Effector memory CD8-positive, alpha-beta T cell (primary cell): Measurements from ENCODE around the gene RAB22A.
A peak's percentile ranks its signal among the peaks of the same experiment; 100 is the strongest.

Source experiments
- ATAC-seq: fragments of 150-1000 bp; cut with Tn5 transposase; replicated peaks from 2 replicates; pipeline ENCODE4 v1.10.0; 2021; ENCODE audit warnings: mild to moderate bottlenecking, moderate library complexity
- DNase-seq, 3 experiments: peaks; one replicate each; pipeline ENCODE4 v3.0.0; 2021
- H3K27ac Mint-ChIP-seq, 2 donors: one replicate each; pipeline ENCODE4 v1.8.0; 2022; ENCODE audit warnings: mild to moderate bottlenecking in 2 of 2, mixed read lengths in 2 of 2, moderate library complexity in 2 of 2
- H3K27me3 Mint-ChIP-seq, 2 donors: one replicate each; pipeline ENCODE4 v1.8.0; 2022; ENCODE audit warnings: mixed read lengths in 2 of 2
- H3K36me3 Mint-ChIP-seq: one replicate; pipeline ENCODE4 v1.8.0; 2022; ENCODE audit warnings: mild to moderate bottlenecking, moderate library complexity, mixed read lengths; ENCODE audit not compliant: insufficient read depth
- H3K4me1 Mint-ChIP-seq, 2 donors: one replicate each; pipeline ENCODE4 v1.8.0; 2022; ENCODE audit warnings: low read depth in 2 of 2, mixed read lengths in 2 of 2
- H3K4me3 Mint-ChIP-seq, 2 donors: one replicate each; pipeline ENCODE4 v1.8.0; 2022; ENCODE audit warnings: mild to moderate bottlenecking in 2 of 2, mixed read lengths in 2 of 2, moderate library complexity in 2 of 2
- H3K9me3 Mint-ChIP-seq, 2 donors: one replicate each; pipeline ENCODE4 v1.8.0; 2022; ENCODE audit warnings: mixed read lengths in 2 of 2

RAB22A gene

DNA sequence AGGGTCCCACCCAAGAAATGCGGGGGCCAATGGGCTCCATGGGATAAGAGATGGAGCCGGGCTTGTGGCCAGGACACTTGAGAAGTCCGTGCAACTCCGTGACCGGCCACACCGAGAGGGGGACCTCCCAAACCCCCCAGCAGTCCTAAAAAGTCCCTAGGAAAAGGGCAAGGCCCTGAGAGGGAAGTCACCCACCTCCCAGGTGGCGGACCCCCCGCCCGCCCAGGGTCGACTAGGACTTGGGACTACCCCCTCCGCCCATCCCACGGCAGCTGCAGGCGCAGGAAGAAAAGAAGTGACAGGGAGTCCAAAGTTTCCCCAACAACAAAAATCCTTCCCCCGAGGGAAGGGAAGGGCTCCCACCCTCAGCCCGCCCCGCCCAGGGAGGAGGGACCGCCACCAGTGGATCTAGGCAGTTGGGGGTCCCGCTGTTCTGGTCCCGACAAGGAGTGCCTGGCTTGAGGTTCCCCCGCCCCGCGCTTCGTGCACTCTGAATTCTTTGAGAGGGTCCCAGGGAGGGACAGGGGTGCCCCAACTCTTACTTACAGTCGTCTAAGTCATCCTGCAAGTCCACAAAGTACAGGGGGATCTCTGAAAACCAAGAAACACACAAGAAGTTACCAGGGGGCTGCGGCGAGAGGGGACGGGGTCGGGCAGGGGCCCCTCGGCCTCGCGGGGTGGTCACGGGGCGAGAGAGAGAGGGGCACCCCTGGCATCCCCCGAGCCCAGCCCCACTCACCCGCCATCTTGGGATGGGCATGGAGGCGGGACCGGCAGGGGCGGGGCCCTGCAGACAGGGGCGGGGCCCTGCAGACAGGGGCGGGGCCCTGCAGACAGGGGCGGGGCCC is 611 bp upstream of the RAB22A start:
- Mint-ChIP-seq H3K27ac (peak overlapping the region; percentile 98), H3K9me3 (no peaks in the 10 kb centered on the region), H3K4me3 (peak overlapping the region; percentile 64 to 74), H3K27me3 (no peaks in the 10 kb centered on the region), H3K36me3 (peaks cover 37% of the 10 kb centered on the region), H3K4me1 (peaks cover 20 to 52% of the 10 kb centered on the region in 2 donors)
- peak; percentile 19 for ATAC-seq
- DNase-seq: peak; percentile 48 to 63 (median 61)

DNA sequence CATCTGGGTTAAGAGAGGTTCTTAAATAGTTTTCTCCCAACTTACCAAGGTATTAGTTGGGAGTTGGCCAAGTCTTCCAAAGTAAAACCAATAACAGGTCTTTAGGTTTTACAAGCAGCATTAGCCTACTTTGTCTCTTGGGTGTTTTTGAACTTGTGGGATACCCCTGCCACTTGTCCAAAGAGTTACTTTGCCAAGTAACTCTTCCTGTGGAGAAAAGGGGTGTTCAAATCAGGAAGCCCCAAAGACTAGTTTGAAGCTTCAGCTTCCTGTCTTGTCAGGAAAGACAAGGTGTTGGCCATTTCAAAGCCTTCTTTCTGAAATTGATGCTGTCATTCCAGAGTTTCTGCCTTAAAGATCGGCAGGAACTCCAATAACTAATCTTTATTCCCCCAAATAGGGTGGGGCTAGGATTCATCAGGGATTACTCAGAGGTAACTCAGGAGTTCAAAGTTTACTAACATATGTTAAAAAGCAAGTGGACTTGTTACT is 822 bp downstream of the RAB22A start:
- H3K4me3 Mint-ChIP-seq: peak overlapping the region; percentile 91 to 94
- peak in 1 of 3 experiments; percentile 7 for DNase-seq
- no peaks in the 10 kb centered on the region for H3K27me3 Mint-ChIP-seq
- no peaks in the 10 kb centered on the region for H3K9me3 Mint-ChIP-seq
- peak overlapping the region; percentile 92 to 93 for H3K27ac Mint-ChIP-seq
- no peak for ATAC-seq
- peaks cover 52% of the 10 kb centered on the region for H3K36me3 Mint-ChIP-seq
- peaks cover 30 to 61% of the 10 kb centered on the region in 2 donors for H3K4me1 Mint-ChIP-seq

DNA sequence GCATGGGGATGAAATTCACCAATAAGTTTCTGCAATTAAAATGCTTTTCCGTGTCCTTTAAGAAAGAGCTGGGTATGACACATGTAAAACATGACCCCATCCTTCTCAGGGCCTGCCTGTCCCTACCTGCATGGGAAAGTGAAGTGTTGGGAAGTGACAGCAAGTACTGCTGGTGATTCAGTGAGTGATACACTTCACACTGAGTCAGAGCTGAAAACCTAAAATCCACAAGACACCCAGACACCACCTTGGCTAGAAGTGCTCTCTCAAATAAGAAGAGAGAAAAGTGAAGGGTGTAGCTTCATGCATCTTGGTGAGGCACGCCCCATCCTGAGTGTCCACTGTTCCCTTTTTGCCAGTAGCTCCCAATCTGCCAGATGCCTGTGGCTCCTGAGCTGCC is 3.3 kb downstream of the RAB22A start:
- H3K9me3 Mint-ChIP-seq: no peaks in the 10 kb centered on the region
- peaks cover 35 to 64% of the 10 kb centered on the region in 2 donors for H3K4me1 Mint-ChIP-seq
- peaks cover 54% of the 10 kb centered on the region for H3K36me3 Mint-ChIP-seq
- peak overlapping the region in 1 of 2 donors; percentile 75 for H3K4me3 Mint-ChIP-seq
- H3K27me3 Mint-ChIP-seq: no peaks in the 10 kb centered on the region
- ATAC-seq (no peak), DNase-seq (no peak)
- H3K27ac Mint-ChIP-seq: peak overlapping the region; percentile 44 to 92

DNA sequence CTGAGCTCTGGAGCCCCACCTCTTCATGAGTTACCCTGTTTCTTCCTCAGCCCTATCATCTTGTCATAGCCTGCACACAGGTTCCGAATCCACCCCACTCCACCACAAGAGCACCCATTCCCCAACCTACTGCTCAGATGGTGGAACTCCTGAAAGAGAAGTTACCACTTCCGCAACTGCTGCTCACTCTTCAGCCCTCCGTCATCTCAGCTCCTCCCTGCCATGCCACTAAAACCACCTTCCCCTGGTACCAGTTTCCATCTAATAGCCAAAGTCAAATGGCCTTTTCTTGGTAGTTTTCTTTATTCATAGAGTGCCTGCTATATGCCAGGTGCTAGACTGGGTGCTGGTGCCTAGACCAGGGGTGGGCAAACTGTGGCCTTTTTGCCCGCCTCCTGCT is 3.9 kb downstream of the RAB22A start:
- DNase-seq: peak in 1 of 3 experiments; percentile 27
- Mint-ChIP-seq H3K36me3 (peaks cover 56% of the 10 kb centered on the region), H3K4me3 (peak overlapping the region in 1 of 2 donors; percentile 75), H3K9me3 (no peaks in the 10 kb centered on the region), H3K27me3 (no peaks in the 10 kb centered on the region), H3K4me1 (peaks cover 31 to 63% of the 10 kb centered on the region in 2 donors), H3K27ac (peak overlapping the region; percentile 44 to 92)
- peak; percentile 11 for ATAC-seq

DNA sequence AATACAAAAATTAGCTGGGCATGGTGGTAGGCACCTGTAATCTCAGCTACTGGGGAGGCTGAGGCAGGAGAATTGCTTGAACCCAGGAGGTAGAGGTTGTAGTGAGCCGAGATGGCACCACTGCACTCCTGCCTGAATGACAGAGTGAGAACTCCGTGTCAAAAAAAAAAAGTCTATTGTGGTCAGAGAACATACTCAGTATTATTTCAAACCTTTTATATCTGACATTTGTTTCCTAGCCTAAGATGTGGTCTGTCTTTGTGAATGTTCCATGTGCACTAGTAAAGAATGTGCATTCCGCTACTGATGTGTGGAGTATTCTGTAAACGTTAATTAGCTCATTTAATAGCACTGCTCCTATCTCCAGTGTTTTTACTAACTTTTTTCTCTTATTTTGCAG is 11.7 kb downstream of the RAB22A start:
- H3K27me3 Mint-ChIP-seq: no peaks in the 10 kb centered on the region
- H3K36me3 Mint-ChIP-seq: peaks cover 38% of the 10 kb centered on the region
- no peak for ATAC-seq
- H3K4me3 Mint-ChIP-seq: peak overlapping the region in 1 of 2 donors; percentile 38
- no peaks in the 10 kb centered on the region for H3K9me3 Mint-ChIP-seq
- no peak for DNase-seq
- H3K4me1 Mint-ChIP-seq: peaks cover 33 to 62% of the 10 kb centered on the region in 2 donors
- peak overlapping the region in 1 of 2 donors; percentile 58 for H3K27ac Mint-ChIP-seq

DNA sequence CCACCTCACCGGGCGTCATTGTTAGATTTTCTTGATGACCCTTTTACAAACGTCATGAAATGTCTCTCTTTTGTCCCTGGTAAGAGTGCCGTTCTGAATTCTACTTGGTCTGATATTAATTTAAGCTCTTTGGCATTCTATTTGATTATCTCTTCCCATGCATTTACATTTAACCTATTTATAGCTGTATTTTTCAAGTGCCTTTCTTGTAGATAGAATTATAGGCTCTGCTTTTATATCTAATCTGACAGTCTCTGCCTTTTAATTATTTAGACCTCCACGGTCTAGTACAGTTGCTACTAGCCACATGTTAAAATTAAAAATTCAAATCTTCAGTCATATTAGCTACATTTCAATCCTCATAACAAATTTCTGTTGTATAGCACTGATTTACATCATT is 12.6 kb downstream of the RAB22A start:
- DNase-seq (no peak), ATAC-seq (no peak)
- H3K9me3 Mint-ChIP-seq: no peaks in the 10 kb centered on the region
- no peaks in the 10 kb centered on the region for H3K27me3 Mint-ChIP-seq
- peaks cover 33% of the 10 kb centered on the region for H3K36me3 Mint-ChIP-seq
- H3K27ac Mint-ChIP-seq: peak overlapping the region in 1 of 2 donors; percentile 13
- H3K4me3 Mint-ChIP-seq: no peak overlapping the region
- H3K4me1 Mint-ChIP-seq: peaks cover 29 to 61% of the 10 kb centered on the region in 2 donors

DNA sequence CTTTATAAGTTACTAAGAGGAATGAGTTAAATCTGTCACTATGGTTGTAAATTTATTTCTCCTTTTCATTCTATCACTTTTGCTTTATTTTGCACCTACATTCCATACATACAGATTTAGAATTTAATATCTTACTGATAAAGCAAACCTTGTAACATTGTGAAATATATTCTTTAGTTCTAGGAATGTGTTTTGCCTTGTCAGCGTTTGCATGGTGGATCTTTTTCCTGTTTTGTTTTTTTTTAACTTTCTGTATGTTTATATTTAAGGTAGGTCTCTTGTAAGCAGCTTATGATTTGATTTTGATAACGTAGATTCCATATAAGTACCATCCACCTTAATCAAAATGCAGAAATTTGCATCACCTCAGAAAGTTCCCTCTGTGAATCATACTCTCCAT is 16.4 kb downstream of the RAB22A start:
- peak overlapping the region in 1 of 2 donors; percentile 35 for H3K4me3 Mint-ChIP-seq
- H3K4me1 Mint-ChIP-seq: peaks cover 44 to 53% of the 10 kb centered on the region in 2 donors
- no peaks in the 10 kb centered on the region for H3K27me3 Mint-ChIP-seq
- H3K27ac Mint-ChIP-seq: no peak overlapping the region
- DNase-seq: no peak
- no peak for ATAC-seq
- peaks cover 16% of the 10 kb centered on the region for H3K36me3 Mint-ChIP-seq
- H3K9me3 Mint-ChIP-seq: no peaks in the 10 kb centered on the region

DNA sequence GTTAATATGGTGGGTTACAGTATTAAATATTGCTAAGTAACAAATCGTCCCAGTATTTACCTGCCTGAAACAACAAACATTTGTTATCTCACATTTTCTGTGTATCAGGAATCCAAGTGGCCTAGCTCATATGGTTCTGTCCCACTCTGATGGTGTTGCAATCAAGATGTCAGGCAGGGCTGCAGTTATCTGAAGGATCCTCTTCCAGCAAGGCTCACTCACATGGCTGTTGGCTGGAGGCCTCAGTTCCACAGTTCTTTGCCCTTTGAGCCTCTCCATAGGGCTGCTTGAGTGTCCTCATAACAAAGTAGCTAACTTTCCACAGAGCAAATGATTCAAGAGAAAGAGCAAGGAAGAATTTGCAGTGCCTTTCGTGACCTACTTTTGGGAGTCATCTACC is 17.7 kb downstream of the RAB22A start:
- peaks cover 47 to 60% of the 10 kb centered on the region in 2 donors for H3K4me1 Mint-ChIP-seq
- ATAC-seq (no peak), DNase-seq (no peak)
- no peaks in the 10 kb centered on the region for H3K27me3 Mint-ChIP-seq
- no peak overlapping the region for H3K27ac Mint-ChIP-seq
- H3K36me3 Mint-ChIP-seq: peaks cover 15% of the 10 kb centered on the region
- no peak overlapping the region for H3K4me3 Mint-ChIP-seq
- no peaks in the 10 kb centered on the region for H3K9me3 Mint-ChIP-seq

DNA sequence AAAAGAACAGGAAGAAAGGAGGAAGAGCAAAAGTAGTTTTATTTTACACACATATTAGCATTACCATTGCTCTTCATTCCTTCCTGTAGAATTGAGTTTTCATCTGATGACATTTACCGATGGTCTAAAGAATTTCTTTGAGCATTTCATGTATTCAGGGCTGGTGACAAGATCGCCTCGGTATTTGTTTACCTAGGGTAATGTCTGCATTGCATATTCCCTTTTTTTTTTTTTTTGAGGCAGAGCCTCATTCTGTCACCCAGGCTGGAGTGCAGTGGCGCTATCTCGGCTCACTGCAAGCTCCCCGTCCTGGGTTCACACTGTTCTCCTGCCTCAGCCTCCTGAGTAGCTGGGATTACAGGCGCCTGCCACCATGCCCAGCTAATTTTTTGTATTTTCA is 19.3 kb downstream of the RAB22A start:
- DNase-seq (no peak), ATAC-seq (no peak)
- Mint-ChIP-seq H3K27ac (peak overlapping the region in 1 of 2 donors; percentile 87), H3K27me3 (no peaks in the 10 kb centered on the region), H3K36me3 (peaks cover 24% of the 10 kb centered on the region), H3K9me3 (no peaks in the 10 kb centered on the region), H3K4me3 (no peak overlapping the region), H3K4me1 (peaks cover 42 to 61% of the 10 kb centered on the region in 2 donors)

DNA sequence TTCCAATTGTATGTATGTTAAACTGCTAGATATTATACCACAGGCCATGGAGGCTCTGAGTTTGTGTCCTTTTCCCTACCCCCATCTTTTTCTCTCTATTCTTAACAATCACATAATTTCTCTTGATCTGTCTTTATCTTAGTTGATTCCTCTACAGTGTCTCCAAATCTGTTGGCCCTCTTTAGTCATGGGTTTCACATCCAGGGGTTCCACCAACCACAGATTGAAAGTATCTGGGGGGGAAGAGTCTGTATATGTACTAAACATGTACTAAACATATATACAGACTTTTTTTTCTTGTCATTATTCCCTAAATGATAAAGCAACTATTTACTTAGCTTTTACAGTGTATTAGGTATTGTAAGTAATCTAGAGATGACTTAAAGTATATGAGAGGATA is 20.2 kb downstream of the RAB22A start:
- peaks cover 24% of the 10 kb centered on the region for H3K36me3 Mint-ChIP-seq
- no peaks in the 10 kb centered on the region for H3K27me3 Mint-ChIP-seq
- ATAC-seq: no peak
- no peak overlapping the region for H3K4me3 Mint-ChIP-seq
- H3K27ac Mint-ChIP-seq: peak overlapping the region; percentile 16 to 87
- no peak for DNase-seq
- peaks cover 39 to 56% of the 10 kb centered on the region in 2 donors for H3K4me1 Mint-ChIP-seq
- H3K9me3 Mint-ChIP-seq: no peaks in the 10 kb centered on the region

DNA sequence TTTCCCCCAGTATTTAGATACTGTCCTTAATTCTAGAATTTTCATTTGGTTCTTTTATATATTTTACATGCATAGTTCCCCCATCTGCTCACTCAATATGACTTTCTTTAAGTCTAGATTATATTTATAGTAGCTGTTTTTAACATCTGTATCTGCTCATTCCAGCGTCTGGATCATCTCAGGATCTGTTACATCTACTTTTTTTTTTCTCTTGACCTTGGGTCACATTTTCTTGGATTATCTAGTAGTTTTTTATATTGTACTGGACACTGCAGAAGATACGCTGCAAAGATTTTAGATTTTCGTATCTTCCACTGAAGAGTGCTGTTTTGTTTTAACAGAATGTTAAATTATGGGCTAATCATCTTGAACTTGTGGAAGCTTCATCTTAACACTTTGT is 20.7 kb downstream of the RAB22A start:
- Mint-ChIP-seq H3K36me3 (peaks cover 23% of the 10 kb centered on the region), H3K4me1 (peaks cover 43 to 59% of the 10 kb centered on the region in 2 donors), H3K27me3 (no peaks in the 10 kb centered on the region), H3K27ac (no peak overlapping the region), H3K9me3 (no peaks in the 10 kb centered on the region), H3K4me3 (no peak overlapping the region)
- DNase-seq: no peak
- ATAC-seq: no peak

DNA sequence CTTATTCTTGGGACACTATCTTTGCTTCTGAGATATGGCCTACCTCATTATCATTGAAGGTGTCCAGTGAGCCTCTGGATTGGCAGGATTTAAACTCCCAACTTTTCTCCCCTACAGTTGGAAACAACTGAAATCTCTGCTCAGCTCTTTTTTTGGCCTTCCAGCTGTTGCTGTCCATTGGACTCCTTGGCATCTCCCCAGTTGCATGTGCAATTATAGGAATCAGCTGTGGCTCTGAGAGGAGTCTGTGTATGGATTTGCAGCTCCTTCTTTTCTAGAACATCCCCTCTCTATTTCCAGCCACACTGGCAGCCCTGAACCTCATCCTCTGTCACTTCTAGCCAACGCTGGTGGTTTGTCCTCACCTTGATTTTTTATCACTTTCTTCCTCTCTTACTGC is 21.2 kb downstream of the RAB22A start:
- DNase-seq (no peak), ATAC-seq (no peak)
- Mint-ChIP-seq H3K4me1 (peaks cover 43 to 58% of the 10 kb centered on the region in 2 donors), H3K36me3 (peaks cover 23% of the 10 kb centered on the region), H3K27me3 (no peaks in the 10 kb centered on the region), H3K9me3 (no peaks in the 10 kb centered on the region), H3K27ac (peak overlapping the region in 1 of 2 donors; percentile 33), H3K4me3 (no peak overlapping the region)

DNA sequence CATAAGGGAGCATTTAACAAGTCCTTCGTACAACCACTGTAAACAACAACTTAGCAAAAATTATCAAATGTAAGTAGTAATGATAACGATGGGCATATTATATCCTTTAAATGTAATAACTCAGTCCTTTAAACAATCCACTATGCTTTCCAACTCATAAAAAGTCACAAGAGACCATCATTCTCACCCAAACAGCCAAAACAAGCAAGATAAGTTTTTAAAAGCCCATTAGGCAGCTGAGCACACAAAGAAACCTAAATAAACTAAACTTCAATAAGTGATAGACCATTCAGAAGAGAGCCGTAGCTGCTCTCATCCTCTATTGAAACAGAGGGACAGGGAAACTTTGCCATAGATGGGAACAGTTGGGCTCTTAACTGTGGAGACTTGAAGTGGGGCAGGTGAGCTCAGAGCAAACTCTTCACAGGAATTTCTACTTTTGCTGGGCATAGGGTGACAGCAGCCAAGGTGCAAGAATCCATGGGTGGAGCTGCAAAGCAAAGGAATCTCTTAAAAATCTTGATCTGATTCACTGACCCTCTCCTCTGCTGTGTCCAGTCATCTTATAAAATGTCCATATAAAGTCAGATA is 22.5 kb downstream of the RAB22A start:
- ATAC-seq (no peak), DNase-seq (no peak)
- Mint-ChIP-seq H3K27ac (peak overlapping the region; percentile 59 to 67), H3K4me1 (peaks cover 38 to 57% of the 10 kb centered on the region in 2 donors), H3K36me3 (peaks cover 28% of the 10 kb centered on the region), H3K9me3 (no peaks in the 10 kb centered on the region), H3K4me3 (no peak overlapping the region), H3K27me3 (no peaks in the 10 kb centered on the region)

DNA sequence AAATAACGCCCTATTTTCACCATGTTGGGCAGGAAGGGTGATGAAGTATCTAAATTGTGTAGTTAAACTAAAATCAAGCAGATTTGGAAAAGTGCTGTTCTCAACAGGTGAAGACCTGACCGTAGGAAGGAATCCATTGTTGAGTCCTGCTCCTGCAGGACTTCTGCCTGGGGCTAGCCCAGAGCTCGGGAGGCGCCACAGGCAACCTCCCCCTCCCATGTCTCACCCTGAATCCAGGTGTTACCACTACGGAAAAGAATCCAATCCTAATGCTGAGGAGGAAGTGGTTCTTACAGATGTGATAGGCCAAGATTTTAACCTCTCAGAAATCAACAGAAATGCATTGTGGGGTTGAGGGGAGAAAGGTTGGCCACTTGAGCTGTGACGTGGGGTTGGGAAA is 30.2 kb downstream of the RAB22A start:
- no peaks in the 10 kb centered on the region for H3K27me3 Mint-ChIP-seq
- no peaks in the 10 kb centered on the region for H3K9me3 Mint-ChIP-seq
- ATAC-seq (no peak), DNase-seq (no peak)
- H3K27ac Mint-ChIP-seq: peak overlapping the region in 1 of 2 donors; percentile 71
- H3K4me1 Mint-ChIP-seq: peaks cover 36 to 62% of the 10 kb centered on the region in 2 donors
- peaks cover 18% of the 10 kb centered on the region for H3K36me3 Mint-ChIP-seq
- H3K4me3 Mint-ChIP-seq: no peak overlapping the region
